Measurements from ENCODE around the gene GINS2. TPM values are rescaled to one million over a fixed set of nuclear protein-coding genes. Genes with fewer than 3 reads are reported as not detected.

Gene GINS2
- total RNA-seq, 1 experiment from 2014 or later = 52.7 TPM

DNA sequence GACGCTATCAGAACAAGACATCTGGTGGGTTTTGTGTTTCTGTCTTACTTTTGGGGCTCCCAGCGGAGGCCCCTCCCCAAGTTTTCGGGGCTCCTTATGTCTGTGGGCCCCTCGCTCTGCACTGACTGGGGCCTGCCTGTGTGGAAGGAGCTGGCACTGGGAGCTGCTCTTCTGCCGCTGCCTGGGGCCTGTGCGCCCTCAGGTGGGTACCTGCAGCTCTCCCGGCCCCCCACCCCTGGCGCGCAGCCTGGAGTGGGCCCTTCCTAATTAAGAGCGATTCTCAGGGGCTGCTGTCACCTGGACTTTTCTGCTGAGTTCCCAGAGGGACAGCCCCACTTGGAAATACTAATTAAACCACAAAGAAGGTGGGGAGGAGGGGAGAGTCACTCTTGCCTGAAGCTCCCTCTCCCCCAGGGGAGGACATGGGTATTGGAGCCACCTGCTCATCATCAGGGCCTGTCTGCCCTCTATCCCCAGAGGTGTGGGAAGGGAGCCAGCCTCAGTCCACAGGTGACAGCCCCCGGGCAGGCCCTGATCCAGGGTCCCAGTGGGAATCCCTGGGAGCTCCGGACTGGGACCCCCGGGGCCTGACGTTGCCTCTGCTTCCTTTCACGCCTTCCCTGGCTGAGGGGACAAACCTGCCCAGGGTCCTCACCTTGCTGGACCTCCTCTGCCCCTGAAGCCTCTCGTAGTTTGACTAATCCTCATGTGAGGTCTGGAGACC, 39.2 kb downstream of the GINS2 start:
- H4K8ac ChIP-seq (replicated peaks; ENCODE audit: insufficient read length, low read depth, low read length) = no peak overlapping the region
- Mint-ChIP-seq H3K36me3 (ENCODE audit: insufficient read depth in 1 of 3, low read depth in 3 of 3) (peaks cover 14 to 45% (median 41%) of the 10 kb centered on the region in 3 experiments; a peak in 6 of 7 replicates), H3K4me3 (no peak overlapping the region), H3K4me1 (peaks cover 0 to 15% of the 10 kb centered on the region in 2 experiments; a peak in 3 of 4 replicates), H3K27ac (peak overlapping the region in 2 of 3 experiments; percentile 21 to 95; a peak in 2 of 7 replicates), H3K9me3 (peaks cover 0 to 3% of the 10 kb centered on the region in 2 experiments; a peak in 1 of 5 replicates), H3K27me3 (ENCODE audit: low read depth) (no peaks in the 10 kb centered on the region; the same call in 1 of the 2 replicates)
- WGBS (ENCODE audit: extremely low coverage, insufficient read length, low lambda C conversion rate) = no CpG with 5 or more reads among the region's 16 CpGs
- peaks cover 2% of the 10 kb centered on the region; the same call in 1 of the 2 replicates for H3K79me2 ChIP-seq (ENCODE audit: insufficient read depth, low read length)
- H4K5ac ChIP-seq (ENCODE audit: insufficient read length, low read depth, low read length) = no peak overlapping the region
- no peak overlapping the region for H3K23ac ChIP-seq (ENCODE audit: insufficient read length, low read depth, low read length)
- no peak overlapping the region for H2BK5ac ChIP-seq (ENCODE audit: insufficient read length, low read length)
- H4K91ac ChIP-seq (ENCODE audit: insufficient read length, low read depth, low read length) = no peak overlapping the region
- no peak overlapping the region for H2AK5ac ChIP-seq (ENCODE audit: insufficient read length, low read length)
- peaks cover 11% of the 10 kb centered on the region for H3K79me1 ChIP-seq (ENCODE audit: insufficient read depth, low read depth, low read length, poor library complexity, severe bottlenecking)
- H3K27me3 ChIP-seq (ENCODE audit: insufficient read depth, low read length) = no peaks in the 10 kb centered on the region
- H3K4me2 ChIP-seq (ENCODE audit: insufficient read depth, insufficient read length, low read length) = no peak overlapping the region
- H2BK15ac ChIP-seq (ENCODE audit: low read depth, low read length) = no peak overlapping the region
- DNase-seq = no peak
- no peak overlapping the region for H2BK120ac ChIP-seq (ENCODE audit: low read depth, low read length, poor library complexity, severe bottlenecking)
- no peak overlapping the region for H2BK20ac ChIP-seq (ENCODE audit: low read depth, low read length, poor library complexity, severe bottlenecking)
- H3K56ac ChIP-seq (ENCODE audit: insufficient read length, low read depth, low read length) = no peak overlapping the region
- no peak overlapping the region for H2BK12ac ChIP-seq (ENCODE audit: insufficient read length, low read depth, low read length)
- TF ChIP-seq, protein P1, sequence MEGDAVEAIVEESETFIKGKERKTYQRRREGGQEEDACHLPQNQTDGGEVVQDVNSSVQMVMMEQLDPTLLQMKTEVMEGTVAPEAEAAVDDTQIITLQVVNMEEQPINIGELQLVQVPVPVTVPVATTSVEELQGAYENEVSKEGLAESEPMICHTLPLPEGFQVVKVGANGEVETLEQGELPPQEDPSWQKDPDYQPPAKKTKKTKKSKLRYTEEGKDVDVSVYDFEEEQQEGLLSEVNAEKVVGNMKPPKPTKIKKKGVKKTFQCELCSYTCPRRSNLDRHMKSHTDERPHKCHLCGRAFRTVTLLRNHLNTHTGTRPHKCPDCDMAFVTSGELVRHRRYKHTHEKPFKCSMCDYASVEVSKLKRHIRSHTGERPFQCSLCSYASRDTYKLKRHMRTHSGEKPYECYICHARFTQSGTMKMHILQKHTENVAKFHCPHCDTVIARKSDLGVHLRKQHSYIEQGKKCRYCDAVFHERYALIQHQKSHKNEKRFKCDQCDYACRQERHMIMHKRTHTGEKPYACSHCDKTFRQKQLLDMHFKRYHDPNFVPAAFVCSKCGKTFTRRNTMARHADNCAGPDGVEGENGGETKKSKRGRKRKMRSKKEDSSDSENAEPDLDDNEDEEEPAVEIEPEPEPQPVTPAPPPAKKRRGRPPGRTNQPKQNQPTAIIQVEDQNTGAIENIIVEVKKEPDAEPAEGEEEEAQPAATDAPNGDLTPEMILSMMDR (conservative IDR thresholded peaks at IDR 0.05) = no peak
- H3K14ac ChIP-seq (ENCODE audit: insufficient read depth, low read length) = no peak overlapping the region
- no peak overlapping the region for H3K18ac ChIP-seq (ENCODE audit: insufficient read length, low read depth, low read length)
- no peaks in the 10 kb centered on the region for H4K20me1 ChIP-seq (ENCODE audit: control insufficient read depth, insufficient read depth, insufficient read length)
- no peak overlapping the region for H2AFZ ChIP-seq (ENCODE audit: low read length)
- no peaks in the 10 kb centered on the region for H3K23me2 ChIP-seq (ENCODE audit: insufficient read length, low read depth, low read length, poor library complexity, severe bottlenecking)
- H3K9ac ChIP-seq (ENCODE audit: extremely low read depth, insufficient read length, low read length) = no peak overlapping the region
- no peak overlapping the region for H3T11ph ChIP-seq (ENCODE audit: low read length)
- no peak overlapping the region for H3K4ac ChIP-seq (ENCODE audit: low read depth, low read length)
- no peaks in the 10 kb centered on the region for H3K4me1 ChIP-seq (ENCODE audit: insufficient read depth, low read length)
- H3K9me3 ChIP-seq (ENCODE audit: control insufficient read depth, low read depth, low read length) = no peaks in the 10 kb centered on the region
- no peak overlapping the region for H3K27ac ChIP-seq (ENCODE audit: insufficient read length, low read depth, low read length)
